GM12874 (cell line): ENCODE results near the gene RASAL2.

Experiments
- TF ChIP-seq, protein P1 (sequence below): IDR thresholded peaks from 2 replicates; pipeline ENCODE4 v1.5.1; 2011; ENCODE audit warnings: low read depth, mild to moderate bottlenecking, control low read depth, low read length, moderate library complexity; ENCODE audit not compliant: insufficient read depth

The RASAL2 gene

GRCh38 chr1:178345238-178345637 is 251.3 kb downstream of the RASAL2 start:
- TF ChIP-seq, protein P1, sequence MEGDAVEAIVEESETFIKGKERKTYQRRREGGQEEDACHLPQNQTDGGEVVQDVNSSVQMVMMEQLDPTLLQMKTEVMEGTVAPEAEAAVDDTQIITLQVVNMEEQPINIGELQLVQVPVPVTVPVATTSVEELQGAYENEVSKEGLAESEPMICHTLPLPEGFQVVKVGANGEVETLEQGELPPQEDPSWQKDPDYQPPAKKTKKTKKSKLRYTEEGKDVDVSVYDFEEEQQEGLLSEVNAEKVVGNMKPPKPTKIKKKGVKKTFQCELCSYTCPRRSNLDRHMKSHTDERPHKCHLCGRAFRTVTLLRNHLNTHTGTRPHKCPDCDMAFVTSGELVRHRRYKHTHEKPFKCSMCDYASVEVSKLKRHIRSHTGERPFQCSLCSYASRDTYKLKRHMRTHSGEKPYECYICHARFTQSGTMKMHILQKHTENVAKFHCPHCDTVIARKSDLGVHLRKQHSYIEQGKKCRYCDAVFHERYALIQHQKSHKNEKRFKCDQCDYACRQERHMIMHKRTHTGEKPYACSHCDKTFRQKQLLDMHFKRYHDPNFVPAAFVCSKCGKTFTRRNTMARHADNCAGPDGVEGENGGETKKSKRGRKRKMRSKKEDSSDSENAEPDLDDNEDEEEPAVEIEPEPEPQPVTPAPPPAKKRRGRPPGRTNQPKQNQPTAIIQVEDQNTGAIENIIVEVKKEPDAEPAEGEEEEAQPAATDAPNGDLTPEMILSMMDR, result no peak

GRCh38 chr1:178345807-178346206 is 251.9 kb downstream of the RASAL2 start:
- TF ChIP-seq, protein P1, result no peak

DNA sequence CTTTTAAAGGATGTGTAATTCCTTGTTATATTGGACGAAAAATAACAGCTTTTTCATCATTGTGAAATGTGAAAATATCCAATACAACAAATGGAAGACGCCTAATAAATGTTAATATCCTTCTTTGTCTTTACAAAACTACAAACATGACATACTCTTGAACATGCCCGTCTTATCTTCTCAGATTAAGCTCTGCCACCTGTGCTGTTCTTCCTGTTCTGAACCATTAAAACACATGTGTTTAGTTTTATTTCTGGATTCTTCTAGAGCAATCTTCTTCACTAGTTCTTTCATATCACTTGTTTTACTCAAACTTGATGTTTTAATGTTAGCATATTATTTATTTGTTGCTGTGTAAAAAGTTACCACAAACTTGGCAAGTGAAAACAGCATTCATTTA is 255.9 kb downstream of the RASAL2 start:
- TF ChIP-seq, protein P1, result no peak

DNA sequence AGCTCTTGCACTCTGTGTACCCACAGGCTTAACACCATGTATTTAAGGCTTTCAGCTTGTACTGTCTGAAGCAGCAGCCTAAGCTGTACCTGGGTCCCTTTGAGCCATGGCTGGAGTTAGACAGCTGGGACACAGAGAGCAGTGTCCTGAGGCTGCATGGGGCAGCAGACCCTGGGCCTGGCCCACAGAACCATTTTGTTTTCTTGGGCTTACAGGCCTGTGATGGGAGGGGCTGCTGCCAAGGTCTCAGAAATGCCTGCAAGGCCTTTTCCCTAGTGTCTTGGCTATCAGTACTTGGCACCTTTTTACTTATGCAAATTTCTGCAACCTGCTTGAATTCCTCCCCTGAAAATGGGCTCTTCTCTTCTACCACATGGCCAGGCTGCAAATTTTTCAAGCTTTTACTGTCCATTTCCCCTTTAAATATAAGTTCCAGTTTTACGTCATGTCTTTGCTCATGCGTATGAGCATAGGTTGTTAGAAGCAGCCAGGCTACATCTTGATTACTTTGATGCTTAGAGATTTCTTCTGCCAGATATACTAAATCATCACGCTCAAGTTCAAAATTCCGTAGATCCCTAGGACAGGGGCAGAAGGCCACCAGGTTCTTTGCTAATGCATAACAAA is 259.0 kb downstream of the RASAL2 start:
- TF ChIP-seq, protein P1, result no peak

DNA sequence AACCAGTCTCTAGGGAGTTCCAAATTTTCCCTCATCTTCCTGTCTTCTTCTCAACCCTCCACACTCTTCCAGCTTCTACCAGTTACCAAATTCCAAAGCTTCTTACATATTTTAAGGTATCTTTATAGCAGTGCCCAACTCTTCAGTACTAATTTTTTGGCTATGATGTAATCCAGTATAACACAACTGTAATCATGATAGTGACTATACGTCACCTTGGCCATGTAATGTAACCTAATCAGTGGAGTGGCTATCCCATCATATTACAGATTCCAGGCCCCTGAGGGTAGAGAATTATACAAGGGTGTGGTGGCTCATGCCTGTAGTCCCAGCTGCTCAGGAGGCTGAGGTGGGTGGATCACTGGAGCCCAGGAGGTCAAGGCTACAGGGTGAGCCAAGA is 259.6 kb downstream of the RASAL2 start:
- TF ChIP-seq, protein P1, result no peak

- TF ChIP-seq, protein P1, result no peak
These were observed 260.9 kb downstream of the RASAL2 start for GRCh38 chr1:178354816-178355215.

DNA sequence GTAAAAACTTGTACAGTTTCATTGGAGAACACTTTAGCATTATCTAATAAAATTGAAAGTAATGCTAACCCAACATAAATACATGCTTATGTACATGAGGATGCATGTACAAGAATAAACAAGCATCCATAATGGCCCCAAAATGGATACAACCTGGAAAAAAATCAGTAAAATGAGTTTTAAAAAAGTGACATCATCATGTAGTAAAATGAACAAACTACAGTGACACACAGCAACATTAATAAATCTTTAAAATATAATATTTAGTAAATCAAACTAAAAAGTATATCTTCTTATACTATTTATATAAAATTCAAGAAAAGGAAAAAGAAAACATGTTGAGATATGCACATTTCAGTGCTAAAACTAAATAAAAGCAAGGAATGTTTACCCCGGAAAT is 262.4 kb downstream of the RASAL2 start:
- TF ChIP-seq, protein P1, result no peak
